Ishikawa (cell line): Measurements from ENCODE around the gene SDK1.

Experiments used
- CEBPB ChIP-seq: IDR thresholded peaks from 2 replicates; pipeline ENCODE4 v1.6.1; 2012
- CREB1 ChIP-seq: IDR thresholded peaks from 2 replicates; pipeline ENCODE4 v1.6.1; 2012; ENCODE audit warnings: low read depth
- EGR1 ChIP-seq: IDR thresholded peaks from 2 replicates; pipeline ENCODE4 v1.6.1; 2012
- EP300 ChIP-seq: IDR thresholded peaks from 2 replicates; pipeline ENCODE4 v1.6.1; 2012; ENCODE audit warnings: borderline replicate concordance
- RAD21 ChIP-seq: IDR thresholded peaks from 2 replicates; pipeline ENCODE4 v1.6.1; 2012; ENCODE audit warnings: low read depth
- TAF1 ChIP-seq: IDR thresholded peaks from 2 replicates; pipeline ENCODE4 v1.6.1; 2012; ENCODE audit warnings: low read depth, mild to moderate bottlenecking
- YY1 ChIP-seq: IDR thresholded peaks from 2 replicates; pipeline ENCODE4 v1.6.1; 2012; ENCODE audit warnings: low read depth
- TF ChIP-seq, protein P1 (sequence below): IDR thresholded peaks from 2 replicates; pipeline ENCODE4 v1.6.1; 2012; ENCODE audit warnings: low read depth, mild to moderate bottlenecking
- TF ChIP-seq, protein P2 (sequence below): IDR thresholded peaks from 2 replicates; pipeline ENCODE4 v1.6.1; 2012

DNA sequence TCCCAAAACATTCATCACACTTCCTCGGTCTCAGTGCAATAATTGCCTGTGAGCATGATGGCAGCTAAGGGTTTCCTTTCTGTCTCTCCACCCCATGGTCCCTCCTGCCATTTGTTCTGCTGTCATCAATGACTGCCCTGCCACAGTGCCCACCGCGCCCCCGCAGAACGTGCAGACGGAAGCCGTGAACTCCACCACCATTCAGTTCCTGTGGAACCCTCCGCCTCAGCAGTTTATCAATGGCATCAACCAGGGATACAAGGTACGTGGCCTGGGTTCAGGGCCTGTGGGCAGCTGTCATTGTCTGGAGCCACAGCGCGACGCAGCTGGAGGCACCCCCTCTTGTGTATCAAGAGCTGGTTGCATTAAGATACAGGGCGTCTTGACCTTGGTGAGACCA is 748.1 kb downstream of the SDK1 start:
- TF ChIP-seq EP300 (no peak), CEBPB (no peak), CREB1 (no peak), RAD21 (no peak), EGR1 (no peak), YY1 (no peak), TAF1 (no peak)
- TF ChIP-seq, protein P1, sequence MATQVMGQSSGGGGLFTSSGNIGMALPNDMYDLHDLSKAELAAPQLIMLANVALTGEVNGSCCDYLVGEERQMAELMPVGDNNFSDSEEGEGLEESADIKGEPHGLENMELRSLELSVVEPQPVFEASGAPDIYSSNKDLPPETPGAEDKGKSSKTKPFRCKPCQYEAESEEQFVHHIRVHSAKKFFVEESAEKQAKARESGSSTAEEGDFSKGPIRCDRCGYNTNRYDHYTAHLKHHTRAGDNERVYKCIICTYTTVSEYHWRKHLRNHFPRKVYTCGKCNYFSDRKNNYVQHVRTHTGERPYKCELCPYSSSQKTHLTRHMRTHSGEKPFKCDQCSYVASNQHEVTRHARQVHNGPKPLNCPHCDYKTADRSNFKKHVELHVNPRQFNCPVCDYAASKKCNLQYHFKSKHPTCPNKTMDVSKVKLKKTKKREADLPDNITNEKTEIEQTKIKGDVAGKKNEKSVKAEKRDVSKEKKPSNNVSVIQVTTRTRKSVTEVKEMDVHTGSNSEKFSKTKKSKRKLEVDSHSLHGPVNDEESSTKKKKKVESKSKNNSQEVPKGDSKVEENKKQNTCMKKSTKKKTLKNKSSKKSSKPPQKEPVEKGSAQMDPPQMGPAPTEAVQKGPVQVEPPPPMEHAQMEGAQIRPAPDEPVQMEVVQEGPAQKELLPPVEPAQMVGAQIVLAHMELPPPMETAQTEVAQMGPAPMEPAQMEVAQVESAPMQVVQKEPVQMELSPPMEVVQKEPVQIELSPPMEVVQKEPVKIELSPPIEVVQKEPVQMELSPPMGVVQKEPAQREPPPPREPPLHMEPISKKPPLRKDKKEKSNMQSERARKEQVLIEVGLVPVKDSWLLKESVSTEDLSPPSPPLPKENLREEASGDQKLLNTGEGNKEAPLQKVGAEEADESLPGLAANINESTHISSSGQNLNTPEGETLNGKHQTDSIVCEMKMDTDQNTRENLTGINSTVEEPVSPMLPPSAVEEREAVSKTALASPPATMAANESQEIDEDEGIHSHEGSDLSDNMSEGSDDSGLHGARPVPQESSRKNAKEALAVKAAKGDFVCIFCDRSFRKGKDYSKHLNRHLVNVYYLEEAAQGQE = no peak
- TF ChIP-seq, protein P2, sequence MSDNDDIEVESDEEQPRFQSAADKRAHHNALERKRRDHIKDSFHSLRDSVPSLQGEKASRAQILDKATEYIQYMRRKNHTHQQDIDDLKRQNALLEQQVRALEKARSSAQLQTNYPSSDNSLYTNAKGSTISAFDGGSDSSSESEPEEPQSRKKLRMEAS = no peak
